Fibroblast of the aortic adventitia (primary cell): ENCODE measurements around the gene NEUROD4. TPM values are rescaled to one million over a fixed set of nuclear protein-coding genes. Genes with fewer than 3 reads are reported as not detected.
"Not testable (repeated sequence)": the region's sequence is repeated elsewhere in the genome, so short reads cannot be mapped to it uniquely, and the experiment has no call there.

Source experiments
- DNase-seq: peaks from one replicate; pipeline ENCODE4 v3.0.0-alpha.2; 2010; ENCODE audit warnings: low read depth
- H3K4me3 ChIP-seq: 2 replicates; pipeline ENCODE4 v1.5.1; 2011; ENCODE audit warnings: low read depth, mild to moderate bottlenecking, control low read depth, low read length, moderate library complexity
- CTCF ChIP-seq: IDR thresholded peaks from 2 replicates; pipeline ENCODE4 v1.5.1; 2011; ENCODE audit warnings: mild to moderate bottlenecking, low read length, control low read depth, inconsistent platforms; ENCODE audit not compliant: insufficient read depth
- total RNA-seq: library from RNA; depleted of rRNA; stranded (reverse); fragments of >200 nt; gene quantifications from 2 replicates; pipeline ENCODE4 v1.2.3, GENCODE V29; 2012; ENCODE audit warnings: low replicate concordance

The NEUROD4 gene
- total RNA-seq, 1 donor = not detected

- H3K4me3 ChIP-seq = no peak overlapping the region
- TF ChIP-seq CTCF = no peak
- no peak for DNase-seq
Observed at GRCh38 chr12:54977857-54978256, 41.9 kb upstream of the NEUROD4 start.

GRCh38 chr12:54980341-54980740 is 39.4 kb upstream of the NEUROD4 start:
- DNase-seq = no peak
- no peak for TF ChIP-seq CTCF
- no peak overlapping the region for H3K4me3 ChIP-seq

- H3K4me3 ChIP-seq = no peak overlapping the region
- DNase-seq = no peak
- TF ChIP-seq CTCF = no peak
Observed at GRCh38 chr12:54981796-54982195, 38.0 kb upstream of the NEUROD4 start.

- no peak for DNase-seq
- H3K4me3 ChIP-seq = no peak overlapping the region
- TF ChIP-seq CTCF = no peak
Observed at GRCh38 chr12:54983536-54984101, 36.2 kb upstream of the NEUROD4 start.

GRCh38 chr12:54984658-54985376 is 35.0 kb upstream of the NEUROD4 start, which contains the start of gene TESPA1:
Gene TESPA1, minus strand, starts transcription at chr12:54984762. Its CDS starts 10,200 bp downstream, at chr12:54974562.
- DNase-seq = no peak
- no peak within 1 kb of the TSS for H3K4me3 ChIP-seq
- TF ChIP-seq CTCF = no peak

GRCh38 chr12:54986773-54987172 is 33.0 kb upstream of the NEUROD4 start:
- H3K4me3 ChIP-seq, DNase-seq: not testable (repeated sequence)

- no peak for TF ChIP-seq CTCF
- no peak overlapping the region for H3K4me3 ChIP-seq
- DNase-seq = no peak
Observed at GRCh38 chr12:54987611-54988231, 32.1 kb upstream of the NEUROD4 start.
